HFF-Myc (cell line): Measurements from ENCODE around the gene MLLT10.

ENCODE experiments used
- DNase-seq: peaks from one replicate; pipeline ENCODE4 v3.0.0-alpha.2; 2011; ENCODE audit warnings: low read depth; ENCODE audit errors: extremely low read depth
- H3K4me3 ChIP-seq: replicated peaks from 2 replicates; pipeline ENCODE4 v1.5.1; 2011; ENCODE audit warnings: low read depth, mild to moderate bottlenecking, control low read depth, low read length
- CTCF ChIP-seq: IDR thresholded peaks from 2 replicates; pipeline ENCODE4 v1.5.1; 2012; ENCODE audit warnings: mild to moderate bottlenecking, low read depth, low read length, control low read depth; ENCODE audit errors: missing control alignments

MLLT10 gene

GRCh38 chr10:21694631-21695030 lies 160.6 kb downstream of the MLLT10 start:
- peak; percentile 26 for DNase-seq
- no peak overlapping the region for H3K4me3 ChIP-seq
- TF ChIP-seq CTCF = no peak

GRCh38 chr10:21696302-21696701 lies 162.3 kb downstream of the MLLT10 start:
- TF ChIP-seq CTCF = no peak
- no peak for DNase-seq
- no peak overlapping the region for H3K4me3 ChIP-seq

DNA sequence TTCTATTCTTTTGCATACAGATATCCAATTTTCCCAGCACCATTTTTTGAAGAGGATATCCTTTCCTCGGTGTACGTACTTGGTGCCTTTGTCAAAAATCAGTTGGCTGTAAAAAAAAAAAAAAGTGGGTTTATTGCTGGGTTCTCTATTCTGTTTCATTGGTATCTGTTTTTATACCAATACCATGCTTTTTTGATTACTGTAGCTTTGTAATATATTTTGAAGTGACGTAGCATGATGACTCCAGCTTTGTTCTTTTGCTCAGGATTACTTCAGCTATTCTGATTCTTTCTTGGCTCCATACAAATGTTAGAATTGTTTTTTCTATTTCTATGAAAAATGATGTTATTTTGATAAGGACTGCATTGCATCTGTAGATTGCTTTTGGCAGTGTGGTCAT lies 165.5 kb downstream of the MLLT10 start:
- no peak for TF ChIP-seq CTCF
- no peak for DNase-seq
- no peak overlapping the region for H3K4me3 ChIP-seq

GRCh38 chr10:21700474-21700873 lies 166.4 kb downstream of the MLLT10 start:
- DNase-seq = no peak
- H3K4me3 ChIP-seq = no peak overlapping the region
- no peak for TF ChIP-seq CTCF

GRCh38 chr10:21702633-21703111 lies 168.6 kb downstream of the MLLT10 start:
- no peak for TF ChIP-seq CTCF
- no peak for DNase-seq
- H3K4me3 ChIP-seq = no peak overlapping the region

DNA sequence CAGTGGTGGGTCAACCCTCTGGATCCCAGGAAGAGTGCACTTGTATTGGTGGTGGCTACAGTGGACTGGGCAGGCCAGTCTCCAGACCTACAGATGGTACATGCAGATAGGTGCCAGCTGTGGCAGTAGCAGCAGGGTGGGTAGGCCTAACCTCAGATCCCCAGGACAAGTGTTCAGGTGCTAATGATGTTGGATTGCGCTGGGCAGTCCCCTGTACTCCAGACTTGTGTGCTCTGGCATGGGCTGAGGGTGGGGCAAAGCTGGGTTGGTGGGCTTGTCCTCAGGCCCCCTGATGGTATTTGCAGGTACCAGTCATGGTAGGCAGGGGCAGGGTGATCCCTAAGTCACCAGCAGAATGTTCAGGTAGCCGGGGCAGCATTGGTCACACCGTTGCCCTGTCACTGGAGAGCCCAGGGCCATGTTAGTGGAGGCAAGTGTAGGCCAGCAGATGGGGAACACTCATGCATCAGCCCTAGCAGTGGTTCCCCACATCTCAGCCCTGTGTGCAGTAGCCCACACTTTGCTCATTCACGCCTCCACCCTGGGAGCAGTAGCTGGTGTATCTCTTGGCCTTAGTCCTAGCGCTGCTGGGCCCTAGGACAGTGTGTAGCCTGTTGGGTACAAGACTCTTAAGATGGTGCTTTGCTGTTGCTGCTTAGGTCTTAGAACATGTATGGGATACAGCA lies 171.3 kb downstream of the MLLT10 start:
- no peak for DNase-seq

More for the DNA sequence above, 171.3 kb downstream of the MLLT10 start:
- no peak for TF ChIP-seq CTCF
- no peak overlapping the region for H3K4me3 ChIP-seq
